Measurements from ENCODE around the gene ATP9B.

DNA sequence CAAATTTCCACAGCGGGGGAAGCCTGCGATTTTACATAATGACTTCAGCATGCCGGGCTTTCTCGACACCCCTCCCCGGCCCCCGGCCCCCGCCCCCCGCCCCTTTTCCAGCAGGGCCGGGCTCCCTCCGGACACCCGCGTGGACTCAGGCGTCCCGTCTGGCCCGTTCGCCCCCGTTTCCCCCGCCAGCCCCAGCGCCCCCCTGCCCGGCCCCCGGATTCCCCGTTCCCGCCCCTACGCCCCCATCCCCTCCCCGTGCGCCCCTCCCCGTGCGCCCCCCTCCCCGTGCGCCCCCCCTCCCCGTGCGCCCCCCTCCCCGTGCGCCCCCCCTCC, 326.1 kb downstream of the ATP9B start:
- TF ChIP-seq TCF7L2 (IDR thresholded peaks at IDR 0.05; ENCODE audit: low read depth, low read length) (no peak), CTCF (IDR thresholded peaks at IDR 0.05) (no peak)
- TF ChIP-seq, protein P1, sequence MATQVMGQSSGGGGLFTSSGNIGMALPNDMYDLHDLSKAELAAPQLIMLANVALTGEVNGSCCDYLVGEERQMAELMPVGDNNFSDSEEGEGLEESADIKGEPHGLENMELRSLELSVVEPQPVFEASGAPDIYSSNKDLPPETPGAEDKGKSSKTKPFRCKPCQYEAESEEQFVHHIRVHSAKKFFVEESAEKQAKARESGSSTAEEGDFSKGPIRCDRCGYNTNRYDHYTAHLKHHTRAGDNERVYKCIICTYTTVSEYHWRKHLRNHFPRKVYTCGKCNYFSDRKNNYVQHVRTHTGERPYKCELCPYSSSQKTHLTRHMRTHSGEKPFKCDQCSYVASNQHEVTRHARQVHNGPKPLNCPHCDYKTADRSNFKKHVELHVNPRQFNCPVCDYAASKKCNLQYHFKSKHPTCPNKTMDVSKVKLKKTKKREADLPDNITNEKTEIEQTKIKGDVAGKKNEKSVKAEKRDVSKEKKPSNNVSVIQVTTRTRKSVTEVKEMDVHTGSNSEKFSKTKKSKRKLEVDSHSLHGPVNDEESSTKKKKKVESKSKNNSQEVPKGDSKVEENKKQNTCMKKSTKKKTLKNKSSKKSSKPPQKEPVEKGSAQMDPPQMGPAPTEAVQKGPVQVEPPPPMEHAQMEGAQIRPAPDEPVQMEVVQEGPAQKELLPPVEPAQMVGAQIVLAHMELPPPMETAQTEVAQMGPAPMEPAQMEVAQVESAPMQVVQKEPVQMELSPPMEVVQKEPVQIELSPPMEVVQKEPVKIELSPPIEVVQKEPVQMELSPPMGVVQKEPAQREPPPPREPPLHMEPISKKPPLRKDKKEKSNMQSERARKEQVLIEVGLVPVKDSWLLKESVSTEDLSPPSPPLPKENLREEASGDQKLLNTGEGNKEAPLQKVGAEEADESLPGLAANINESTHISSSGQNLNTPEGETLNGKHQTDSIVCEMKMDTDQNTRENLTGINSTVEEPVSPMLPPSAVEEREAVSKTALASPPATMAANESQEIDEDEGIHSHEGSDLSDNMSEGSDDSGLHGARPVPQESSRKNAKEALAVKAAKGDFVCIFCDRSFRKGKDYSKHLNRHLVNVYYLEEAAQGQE (IDR thresholded peaks at IDR 0.05; ENCODE audit: insufficient read depth in 1 of 2, low read depth in 2 of 2, low read length in 1 of 2): no peak

Measured in Panc1 (cell line).